GM12878 (cell line): ENCODE results near the gene TMC6. TPM values are rescaled to one million over a fixed set of nuclear protein-coding genes. Genes with fewer than 3 reads are reported as not detected.

Source experiments
- ATF3 ChIP-seq: IDR thresholded peaks from 2 replicates; pipeline ENCODE4 v1.6.1; 2011; ENCODE audit warnings: low read depth, mild to moderate bottlenecking, low read length, moderate library complexity, borderline replicate concordance; ENCODE audit errors: extremely low read depth
- EED ChIP-seq: sonication (generic); IDR thresholded peaks from 2 replicates; pipeline ENCODE4 v1.6.1; 2016; ENCODE audit warnings: antibody characterized with exemption, low read depth
- FOXK2 ChIP-seq: fragments of 450-650 bp; IDR thresholded peaks from 2 replicates; pipeline ENCODE4 v1.6.1; 2017; ENCODE audit warnings: mild to moderate bottlenecking, moderate library complexity
- MEF2B ChIP-seq: fragments of 450-650 bp; IDR thresholded peaks from 2 replicates; pipeline ENCODE4 v1.6.1; 2018; ENCODE audit warnings: mild to moderate bottlenecking, moderate library complexity; ENCODE audit not compliant: partially characterized antibody, poor library complexity, severe bottlenecking
- NR2C1 ChIP-seq: fragments of 450-650 bp; IDR thresholded peaks from 2 replicates; pipeline ENCODE4 v1.6.1; 2017; ENCODE audit warnings: antibody characterized with exemption, mild to moderate bottlenecking, moderate library complexity
- NR2F1 ChIP-seq: fragments of 450-650 bp; conservative IDR thresholded peaks from 2 replicates; pipeline ENCODE4 v1.6.1; 2017; ENCODE audit warnings: mild to moderate bottlenecking
- PAX8 ChIP-seq: fragments of 450-650 bp; IDR thresholded peaks from 2 replicates; pipeline ENCODE4 v1.6.1; 2017; ENCODE audit warnings: mild to moderate bottlenecking, moderate library complexity
- POLR2AphosphoS2 ChIP-seq: IDR thresholded peaks from 2 replicates; pipeline ENCODE4 v1.6.1; 2011; ENCODE audit warnings: low read depth, mild to moderate bottlenecking, low read length, improper control_type of control experiment, moderate library complexity
- REST ChIP-seq: IDR thresholded peaks from 2 replicates; pipeline ENCODE4 v1.6.1; 2012; ENCODE audit warnings: mild to moderate bottlenecking, low read depth, low read length
- STAT1 ChIP-seq: fragments of 450-650 bp; conservative IDR thresholded peaks from 2 replicates; pipeline ENCODE4 v1.6.1; 2014; ENCODE audit warnings: antibody characterized with exemption, mild to moderate bottlenecking
- TBL1XR1 ChIP-seq: IDR thresholded peaks from 2 replicates; pipeline ENCODE4 v1.6.1; 2012; ENCODE audit warnings: low read depth, low read length, improper control_type of control experiment
- ZSCAN29 ChIP-seq: fragments of 450-650 bp; IDR thresholded peaks from 2 replicates; pipeline ENCODE4 v1.6.1; 2017; ENCODE audit warnings: mild to moderate bottlenecking, moderate library complexity
- ZZZ3 ChIP-seq: IDR thresholded peaks from 2 replicates; pipeline ENCODE4 v1.6.1; 2011; ENCODE audit warnings: low read depth; ENCODE audit not compliant: control insufficient read depth, insufficient read length
- polyA plus RNA-seq, 11 experiments: library from polyadenylated mRNA; depleted of rRNA in 4 of 11; unstranded in 6 of 11; stranded (reverse) in 5 of 11; fragments of >200 nt; fragmentation: Nextera tagmentation in 4 of 11; fragmentation: Illumina TruSeq in 1 of 11; extraction: Ambion mirVana in 4 of 11; extraction: Trizol in 1 of 11; gene quantifications; 1 replicate in 1 of 11; 2 replicates in 10 of 11; pipeline versions ENCODE4 v1.2.1 to v1.2.3, GENCODE V29; 2011 to 2016; ENCODE audit warnings: inconsistent platforms in 2 of 11, missing spikeins in 2 of 11, low read depth in 1 of 11
- total RNA-seq, 4 experiments: library from RNA; depleted of rRNA in 3 of 4; stranded (reverse); fragments of >200 nt in 3 of 4; fragmentation: Illumina TruSeq in 1 of 4; extraction: Trizol in 1 of 4; gene quantifications; 2 replicates each; pipeline versions ENCODE4 v1.2.1 to v1.2.3, GENCODE V29; 2013 to 2021

Gene TMC6
- total and polyA plus RNA-seq, 10 of the 15 experiments (the other 5 are each of a cell fraction or from before 2014, with no cell fraction given) = 1.9 to 232 (median 60.6) TPM

GRCh38 chr17:78107457-78107856 lies 21.1 kb downstream of the TMC6 start (continued):
- TF ChIP-seq ZZZ3 = no peak
- TF ChIP-seq PAX8 = no peak
- no peak for TF ChIP-seq ATF3
- no peak for TF ChIP-seq REST
- TF ChIP-seq POLR2AphosphoS2 = no peak
- no peak for TF ChIP-seq FOXK2
- no peak for TF ChIP-seq STAT1
- TF ChIP-seq ZSCAN29 = no peak
- no peak for TF ChIP-seq MEF2B
- TF ChIP-seq NR2F1 = no peak
- TF ChIP-seq EED = no peak
- no peak for TF ChIP-seq NR2C1
- TF ChIP-seq TBL1XR1 = no peak
